HG03097 (cell line): ENCODE data around the gene ARHGAP24.
"Not testable (repeated sequence)": the region's sequence is repeated elsewhere in the genome, so short reads cannot be mapped to it uniquely, and the experiment has no call there.

ENCODE experiments used
- ATAC-seq: cut with Tn5 transposase; IDR thresholded peaks from one replicate; pipeline ENCODE4 v1.9.1; 2021; ENCODE audit not compliant: unreplicated experiment, low FRiP score

Gene ARHGAP24

DNA sequence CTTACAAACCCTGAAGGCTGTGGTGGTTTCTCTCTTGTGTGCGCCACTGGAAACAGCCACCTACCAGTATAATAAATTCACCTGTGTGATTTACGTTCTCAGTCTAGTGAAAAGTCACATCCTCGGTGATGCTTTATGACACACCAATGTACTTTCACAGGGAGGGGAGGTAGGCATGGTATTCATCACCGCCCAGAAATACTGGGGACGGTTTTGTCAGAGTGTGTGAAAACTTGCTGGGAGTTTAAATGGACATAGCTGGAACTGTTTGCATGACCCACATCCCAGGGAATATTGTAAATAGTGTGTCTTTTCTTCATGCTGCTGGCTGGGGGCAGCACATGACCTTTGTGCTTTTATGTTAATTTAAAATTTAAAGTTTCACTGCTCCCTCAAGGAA, 463.1 kb downstream of the ARHGAP24 start:
- no peak for ATAC-seq

DNA sequence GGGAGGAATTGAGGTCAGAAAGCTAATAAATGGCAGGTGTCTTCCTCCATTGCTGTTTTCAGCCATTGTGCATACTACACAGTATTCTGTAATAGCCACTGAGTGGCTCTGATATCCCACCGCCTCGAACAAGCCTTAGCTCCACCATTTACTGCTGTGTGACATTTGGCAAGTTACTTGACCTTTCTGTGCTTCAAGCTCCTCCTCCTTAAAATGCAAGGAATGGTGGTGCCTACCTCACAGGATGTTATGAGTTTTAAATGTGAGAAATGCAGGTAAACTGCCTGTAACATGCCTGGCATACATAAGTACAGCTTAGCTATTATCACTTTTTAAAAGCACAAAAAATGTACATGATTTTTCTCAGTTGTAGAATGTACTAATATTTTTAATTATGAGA, 464.0 kb downstream of the ARHGAP24 start:
- ATAC-seq = no peak

DNA sequence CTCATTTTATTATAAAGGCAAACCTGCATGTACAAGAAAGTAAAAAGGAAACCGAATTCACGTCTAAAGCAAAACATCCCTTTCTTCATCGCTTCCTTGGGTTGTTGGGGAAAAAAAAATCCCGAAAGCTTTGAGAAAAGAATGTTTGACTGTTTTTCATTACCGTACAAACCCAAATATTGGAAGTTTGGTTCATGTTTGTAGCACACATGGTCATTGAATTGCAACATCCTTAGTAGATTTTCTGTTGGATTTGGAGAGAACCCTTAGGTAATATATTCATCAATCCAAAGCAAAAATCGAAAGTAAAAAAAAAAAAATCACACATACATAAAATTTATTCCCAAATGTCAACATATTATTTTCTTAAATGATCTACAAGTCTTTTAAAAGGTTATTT, 464.6 kb downstream of the ARHGAP24 start:
- ATAC-seq = no peak

DNA sequence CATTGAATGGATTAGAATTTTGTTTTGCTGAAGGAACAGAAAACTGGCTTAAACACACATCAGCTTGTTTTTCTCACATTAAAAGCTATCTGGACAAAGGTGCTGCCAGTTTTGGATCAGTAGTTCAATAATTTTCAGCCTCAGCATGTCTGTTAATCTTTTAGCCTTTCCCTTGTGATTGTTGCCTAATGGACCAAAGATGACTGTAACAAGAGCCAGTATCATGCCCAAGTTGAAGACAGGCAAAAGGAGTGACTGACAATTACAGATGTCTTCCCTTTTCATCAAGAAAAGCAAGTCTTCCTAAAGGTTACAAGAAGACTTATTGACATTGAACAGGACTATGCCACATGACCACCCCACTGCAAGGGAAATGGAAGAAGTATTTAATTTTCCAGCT, 465.2 kb downstream of the ARHGAP24 start:
- ATAC-seq = no peak

DNA sequence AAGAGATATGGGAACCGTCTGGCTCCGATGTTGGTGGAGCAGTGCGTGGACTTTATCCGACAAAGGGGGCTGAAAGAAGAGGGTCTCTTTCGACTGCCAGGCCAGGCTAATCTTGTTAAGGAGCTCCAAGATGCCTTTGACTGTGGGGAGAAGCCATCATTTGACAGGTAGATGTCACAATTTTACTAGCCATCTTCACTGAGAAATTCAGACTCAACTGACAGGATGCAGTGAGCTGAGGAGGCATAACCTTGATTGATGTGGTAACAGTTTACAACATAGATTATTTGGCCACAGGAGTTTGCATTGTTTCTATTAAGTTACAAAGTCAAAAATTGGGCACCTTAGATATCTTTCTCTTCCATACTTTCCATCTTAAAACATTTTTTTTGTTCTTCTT, 467.2 kb downstream of the ARHGAP24 start:
- no peak for ATAC-seq

DNA sequence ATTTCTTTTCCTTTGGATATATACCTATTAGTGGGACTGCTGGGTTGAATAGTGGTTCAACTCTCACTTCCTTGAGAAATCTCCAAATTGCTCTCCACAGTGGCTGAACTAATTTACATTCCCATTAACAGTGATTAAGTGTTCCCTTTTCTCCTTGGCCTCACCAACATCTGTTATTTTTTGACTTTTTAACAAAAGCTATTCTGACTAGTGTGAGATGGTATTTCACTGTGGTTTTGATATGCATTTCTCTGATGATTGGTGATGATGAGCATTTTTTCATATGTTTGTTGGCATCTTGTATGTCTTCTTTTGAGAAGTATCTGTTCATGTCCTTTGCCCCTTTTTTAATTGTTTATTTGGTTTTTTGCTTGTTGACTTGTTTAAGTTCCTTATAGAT, 471.9 kb downstream of the ARHGAP24 start:
- no peak for ATAC-seq

DNA sequence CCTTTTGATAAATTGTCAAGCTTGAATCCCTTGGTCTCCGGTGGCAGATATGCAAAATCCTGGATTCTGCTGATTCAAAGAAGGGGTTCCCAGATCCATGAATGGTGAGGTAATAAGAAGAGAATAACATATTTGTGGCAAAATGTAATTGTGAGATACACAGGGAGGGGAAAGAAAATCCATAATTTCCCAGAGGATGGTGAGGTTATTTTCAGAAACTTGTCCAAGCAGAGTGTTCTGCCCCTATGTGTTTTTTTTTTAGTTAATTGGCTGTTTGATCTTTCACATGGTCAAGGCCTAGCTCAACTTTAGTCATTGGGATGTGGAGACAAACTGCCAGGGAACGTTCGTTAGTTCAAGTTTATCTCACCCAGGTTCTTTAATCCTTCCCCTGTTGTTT, 476.1 kb downstream of the ARHGAP24 start:
- ATAC-seq = no peak

DNA sequence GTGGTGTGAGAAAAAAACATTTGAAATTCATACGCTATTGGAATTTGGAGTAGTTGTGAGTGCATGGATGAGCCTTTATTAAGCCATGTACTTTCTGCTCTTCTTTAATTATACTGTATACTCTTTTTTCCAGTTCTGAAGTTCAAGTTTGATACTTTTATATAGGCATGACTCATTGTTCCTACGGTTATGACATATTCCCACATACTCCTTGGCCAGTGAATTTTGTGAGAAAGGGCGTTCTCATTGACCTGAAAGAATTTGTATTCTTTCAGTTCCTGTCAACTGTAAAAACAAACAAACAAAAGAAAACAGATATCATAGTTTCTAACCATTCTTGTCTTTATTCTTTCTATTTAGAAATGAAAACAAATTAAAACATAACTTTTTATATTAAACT, 477.6 kb downstream of the ARHGAP24 start:
- no peak for ATAC-seq

DNA sequence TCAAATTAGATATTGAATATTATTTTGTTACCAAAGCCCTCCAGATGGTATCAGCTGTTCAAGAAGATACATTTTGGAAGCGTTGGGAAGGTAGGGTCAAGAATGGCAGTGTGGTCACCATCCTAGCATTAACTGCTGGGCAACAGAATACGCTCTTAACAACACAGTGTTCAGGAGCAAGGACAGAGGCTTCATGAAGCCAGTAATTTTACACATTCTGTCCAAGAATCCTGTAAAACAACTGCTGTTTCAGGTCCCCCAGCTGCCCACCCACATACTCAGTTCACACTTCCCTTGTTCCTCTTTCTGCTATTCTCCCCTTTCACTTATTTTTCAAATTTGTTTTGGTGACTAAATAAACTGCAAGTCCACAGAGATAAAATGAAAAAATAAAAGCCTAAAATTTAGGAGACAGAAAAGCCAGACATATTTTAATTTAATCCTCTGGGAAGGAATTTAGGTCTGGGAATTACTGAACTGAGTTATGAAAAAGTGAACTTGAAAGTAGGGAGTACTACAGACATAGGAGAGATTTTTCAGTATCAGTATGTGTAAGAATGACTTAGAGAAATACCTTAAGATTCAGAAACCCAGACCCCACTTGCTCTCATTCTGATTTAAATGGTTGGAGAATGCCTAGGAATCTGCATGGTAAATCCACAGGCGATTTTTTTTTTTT, 478.2 kb downstream of the ARHGAP24 start:
- no peak for ATAC-seq

DNA sequence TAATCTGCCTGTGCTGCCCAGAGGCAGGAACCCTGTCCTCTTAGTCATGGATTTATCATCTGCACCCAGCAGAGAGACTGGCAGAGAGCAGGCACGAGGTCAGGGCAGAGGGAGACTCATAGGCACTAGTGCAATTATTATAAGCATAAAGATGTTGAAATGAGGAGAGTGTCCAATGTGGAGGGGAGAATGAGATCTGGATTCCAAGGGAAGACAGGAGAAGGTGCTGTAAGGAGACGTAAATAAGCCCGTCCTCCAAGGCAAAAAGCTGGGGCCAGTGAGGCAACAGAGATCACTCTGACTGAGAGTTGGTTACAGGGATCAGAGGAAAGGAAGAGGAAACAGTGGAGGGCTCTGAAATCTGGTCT, 478.7 kb downstream of the ARHGAP24 start:
- no peak for ATAC-seq

DNA sequence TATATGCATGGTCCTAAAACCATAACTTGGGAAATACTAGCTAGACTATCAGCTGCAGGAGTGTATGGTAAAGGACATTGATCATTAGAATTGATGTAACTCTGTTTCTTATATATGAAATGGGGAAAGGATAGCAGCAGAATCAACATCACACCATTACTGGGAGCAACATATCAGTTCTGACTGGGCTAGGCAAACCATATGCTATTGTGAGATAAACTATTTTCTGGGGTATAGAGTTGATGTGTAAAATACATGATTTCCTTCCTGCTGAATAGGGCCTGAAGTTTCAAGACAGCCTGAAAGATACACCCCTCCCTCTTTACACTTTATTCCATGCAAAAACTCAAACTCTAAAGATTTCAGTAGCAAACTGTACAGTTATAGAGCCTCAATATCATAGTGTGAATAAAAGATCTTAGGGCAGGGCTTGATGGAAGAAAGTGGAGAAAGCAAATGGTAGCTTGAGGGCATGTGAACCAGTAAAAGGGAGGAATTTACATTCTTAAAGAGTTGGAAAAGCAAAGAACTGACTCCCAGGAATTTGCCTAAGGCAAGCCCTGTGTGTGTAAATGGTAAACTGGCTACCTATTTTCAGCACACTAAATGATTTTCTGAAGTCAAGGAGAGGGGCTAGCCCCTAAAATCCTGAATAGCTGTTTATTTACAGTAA, 480.8 kb downstream of the ARHGAP24 start:
- ATAC-seq = no peak

DNA sequence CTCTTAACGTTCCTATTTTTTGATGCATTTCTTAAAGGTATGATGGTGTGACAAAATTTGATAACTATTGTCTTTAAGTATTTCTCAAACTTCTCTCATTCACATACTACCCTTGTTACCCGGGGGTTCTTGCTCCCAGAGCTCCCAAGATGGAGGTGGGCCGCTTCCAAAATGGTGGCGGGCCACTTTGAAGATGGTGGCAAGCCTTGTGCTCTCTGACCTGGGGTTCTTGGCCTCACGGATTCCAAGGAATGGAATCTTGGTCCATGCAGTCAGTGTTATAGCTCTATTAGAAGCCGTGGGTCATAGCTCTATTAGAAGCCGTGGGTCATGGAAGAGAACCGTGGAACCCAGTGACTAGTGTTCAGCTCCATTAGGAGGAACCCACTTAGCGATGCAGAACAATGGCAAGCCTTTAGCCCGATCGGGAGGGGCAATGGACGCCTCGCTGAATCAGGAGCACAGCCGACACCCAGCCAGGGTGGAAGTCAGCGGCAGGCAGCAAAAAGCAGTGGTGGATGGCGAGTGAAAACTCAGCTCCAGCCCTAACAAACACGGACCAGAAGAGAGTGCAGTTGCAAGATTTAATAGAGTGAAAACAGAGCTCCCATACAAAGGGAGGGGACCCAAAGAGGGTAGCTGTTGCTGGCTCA, 481.5 kb downstream of the ARHGAP24 start:
- ATAC-seq = no peak

DNA sequence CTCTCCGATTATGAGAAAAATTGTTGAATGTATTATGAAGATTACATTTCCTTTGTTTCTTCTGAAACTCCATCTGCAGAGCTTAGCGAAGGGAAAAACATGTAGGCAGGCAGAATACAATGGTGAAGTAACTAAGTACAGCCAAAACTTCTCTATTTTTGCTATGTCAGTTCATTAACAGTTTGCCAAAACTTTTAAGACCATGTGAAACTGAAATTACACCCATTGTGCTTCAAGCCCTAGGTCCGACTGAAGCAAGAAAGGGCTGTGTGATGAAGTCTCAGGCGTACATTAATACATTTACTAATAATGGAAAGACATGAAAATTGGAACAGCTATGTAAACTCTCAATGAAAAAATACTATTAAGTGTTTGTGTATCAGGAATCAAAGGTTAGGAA, 486.9 kb downstream of the ARHGAP24 start:
- no peak for ATAC-seq

DNA sequence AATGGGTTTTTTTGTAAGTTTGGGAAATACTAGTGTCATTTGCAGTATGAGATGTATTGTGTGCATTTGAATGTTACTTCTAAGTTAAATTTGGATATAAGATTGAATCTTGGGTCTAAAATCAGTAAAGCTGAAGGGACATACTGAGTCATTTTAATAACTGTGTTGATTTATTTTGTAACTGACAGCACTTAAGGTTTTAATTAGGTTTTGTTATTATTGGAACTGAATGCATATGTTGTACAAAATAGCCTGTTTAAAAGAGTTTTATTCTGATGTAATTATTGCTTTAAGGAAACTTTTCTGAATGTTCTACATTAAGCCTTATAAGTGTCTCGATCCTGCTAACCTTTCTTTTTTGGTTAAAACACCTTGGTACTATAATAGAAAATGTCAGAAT, 488.3 kb downstream of the ARHGAP24 start:
- no peak for ATAC-seq

DNA sequence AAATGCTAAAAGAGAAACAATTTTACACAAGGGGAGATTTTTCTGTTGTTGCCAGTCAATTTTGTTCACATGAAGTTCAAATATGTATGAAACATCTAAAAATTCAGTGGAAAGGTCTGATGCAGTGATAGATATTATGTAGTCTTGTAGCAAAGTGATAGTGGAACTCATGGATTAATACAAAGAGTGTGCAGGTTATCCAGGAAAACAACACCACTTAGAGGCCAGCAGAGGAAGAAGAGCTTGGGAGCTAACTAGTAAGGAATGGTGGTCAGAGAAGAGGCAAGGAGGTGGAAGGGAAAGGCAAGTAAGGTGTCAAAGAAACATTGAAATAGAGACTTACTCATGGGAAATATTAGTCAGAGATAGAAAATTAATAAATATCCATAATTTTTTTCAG, 489.3 kb downstream of the ARHGAP24 start:
- no peak for ATAC-seq

DNA sequence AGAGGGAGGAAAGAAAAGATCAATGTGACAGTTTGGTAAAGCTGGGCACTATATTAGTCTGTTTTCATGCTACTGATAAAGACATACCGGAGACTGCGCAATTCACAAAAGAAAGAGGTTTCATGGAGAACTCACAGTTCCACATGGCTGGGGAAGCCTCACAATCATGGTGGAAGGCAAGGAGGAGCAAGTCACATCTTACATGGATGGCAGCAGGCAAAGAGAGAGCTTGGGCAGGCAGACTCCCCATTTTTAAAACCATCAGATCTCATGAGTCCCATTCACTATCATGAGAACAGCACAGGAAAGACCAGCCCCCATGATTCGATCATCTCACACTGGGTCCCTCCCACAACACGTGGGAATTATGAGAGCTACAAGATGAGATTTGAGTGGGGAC, 490.1 kb downstream of the ARHGAP24 start:
- not testable (repeated sequence) for ATAC-seq

DNA sequence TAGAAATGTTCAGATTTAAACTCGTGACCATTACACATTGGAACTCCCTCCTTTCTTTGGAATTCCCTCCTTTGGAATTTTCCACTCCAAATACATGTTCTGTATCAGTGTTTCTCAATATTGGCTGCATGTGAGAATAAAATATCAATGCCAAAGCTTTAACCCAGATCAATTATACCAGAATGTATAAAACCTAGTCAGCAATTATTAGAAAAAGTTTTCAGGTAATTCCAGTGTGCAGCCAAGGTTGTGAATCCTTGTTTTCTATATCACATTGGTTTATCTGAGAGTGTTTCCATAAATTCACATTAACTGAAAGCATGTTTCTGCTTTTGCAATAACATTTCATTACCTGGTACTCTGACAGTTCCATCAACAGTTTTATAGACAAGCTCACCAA, 490.6 kb downstream of the ARHGAP24 start:
- no peak for ATAC-seq

DNA sequence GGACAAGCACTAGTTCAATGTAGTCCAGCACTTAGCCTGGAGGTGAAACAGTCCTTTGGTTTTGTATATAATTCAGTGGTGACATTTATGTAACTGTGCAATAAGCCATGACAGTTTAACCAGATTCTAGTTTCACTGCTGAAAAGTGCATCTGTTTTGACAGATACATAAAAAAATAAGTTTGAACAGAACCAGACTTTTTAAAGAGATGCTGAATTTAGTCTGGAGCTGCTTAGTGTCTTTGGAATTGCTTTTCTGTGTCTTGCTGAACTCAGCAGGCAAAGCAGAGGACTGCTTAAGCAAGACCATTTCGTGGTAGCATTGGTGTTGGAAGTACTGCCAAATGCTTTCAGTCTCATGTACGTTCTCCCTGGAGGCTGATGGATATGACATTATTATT, 491.4 kb downstream of the ARHGAP24 start:
- no peak for ATAC-seq

DNA sequence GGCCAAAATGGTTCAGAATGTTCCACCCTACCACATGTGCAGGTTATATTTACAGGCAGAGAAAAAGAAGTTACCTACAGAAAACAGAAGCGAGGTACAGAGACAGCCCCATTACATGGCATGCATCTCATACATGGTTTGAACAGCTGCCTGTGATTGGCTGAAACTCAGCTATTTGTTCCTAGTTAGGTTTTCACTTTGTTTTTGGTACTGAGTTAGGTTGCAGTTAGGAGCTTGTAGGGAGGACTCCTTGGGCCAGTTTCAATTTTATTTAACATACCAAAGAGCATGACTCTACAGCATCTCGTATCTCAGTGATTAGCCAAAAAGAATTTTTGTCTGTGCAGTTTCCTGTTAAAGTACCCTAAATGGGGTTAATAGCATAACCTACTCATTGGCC, 492.9 kb downstream of the ARHGAP24 start:
- no peak for ATAC-seq

DNA sequence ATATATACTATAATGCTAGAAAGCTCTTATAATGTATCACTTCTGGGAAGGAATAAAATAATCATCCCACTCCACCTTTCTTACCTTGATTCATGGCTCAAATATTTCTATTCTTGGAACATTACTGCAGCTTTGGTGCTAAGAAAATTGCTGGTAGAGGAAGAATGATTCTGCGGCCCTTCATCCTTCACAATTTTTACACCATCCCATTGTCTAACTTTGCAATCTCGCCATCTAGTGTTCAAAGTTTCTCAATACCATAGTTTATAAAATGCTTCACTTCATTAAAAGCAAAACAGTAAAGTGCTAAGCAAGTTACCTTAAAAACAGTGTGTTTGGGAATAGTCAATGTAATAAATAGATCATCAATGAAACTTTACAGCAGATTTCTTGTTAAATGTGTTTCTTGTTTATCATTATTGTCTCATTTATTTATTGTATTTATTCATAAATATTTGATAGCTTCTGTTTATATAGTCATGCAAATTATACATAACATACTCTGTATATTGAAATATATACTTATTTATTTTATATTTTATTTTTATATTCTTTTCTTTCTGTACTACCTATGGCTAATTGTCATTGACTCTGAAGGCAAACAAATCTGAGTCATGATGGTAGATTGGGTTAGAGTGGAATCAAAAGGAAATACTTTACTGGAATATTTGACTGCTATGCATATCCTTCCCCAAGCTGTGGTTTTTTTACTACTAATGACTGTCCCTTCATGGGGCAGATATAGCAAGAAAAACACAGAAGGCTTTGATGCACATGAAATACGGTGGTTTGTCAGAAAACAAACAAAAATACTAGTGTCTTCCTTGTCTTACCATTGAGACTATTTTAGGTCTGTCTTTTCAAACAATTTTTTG, 494.2 kb downstream of the ARHGAP24 start:
- no peak for ATAC-seq

DNA sequence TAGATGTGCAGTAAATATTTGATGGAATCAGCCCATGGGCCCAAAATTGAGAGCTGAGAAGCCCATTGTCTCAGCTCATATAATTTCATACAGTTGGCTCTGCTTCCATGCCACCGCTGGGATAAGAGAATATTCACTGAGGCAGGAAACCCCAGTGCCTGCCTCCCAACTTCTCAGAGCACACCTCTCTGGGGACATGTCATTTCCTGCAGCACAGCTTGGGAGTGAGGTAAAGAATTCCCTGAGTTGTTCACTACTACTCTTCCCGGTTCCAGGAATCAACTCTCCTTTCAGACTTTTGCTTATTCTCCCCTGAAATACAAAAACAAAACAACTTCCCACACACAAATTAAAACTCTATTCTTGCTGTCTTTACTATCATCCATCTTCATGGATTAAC, 495.6 kb downstream of the ARHGAP24 start:
- ATAC-seq = no peak
